Brain microvascular endothelial cell (primary cell): ENCODE results near the gene REXO1.

Source experiments
- DNase-seq: peaks from one replicate; pipeline ENCODE4 v3.0.0-alpha.2; 2020
- H3K27ac ChIP-seq: fragments of 250-450 bp; sonication (Bioruptor Pico); 2 replicates; pipeline ENCODE4 v1.5.1; 2020; ENCODE audit warnings: mild to moderate bottlenecking, moderate library complexity
- H3K27me3 ChIP-seq: fragments of 250-450 bp; sonication (Bioruptor Pico); replicated peaks from 2 replicates; pipeline ENCODE4 v1.5.1; 2020; ENCODE audit warnings: mild to moderate bottlenecking
- H3K36me3 ChIP-seq: fragments of 250-450 bp; sonication (Bioruptor Pico); replicated peaks from 2 replicates; pipeline ENCODE4 v1.5.1; 2020; ENCODE audit warnings: mild to moderate bottlenecking
- H3K4me3 ChIP-seq: 2 replicates; pipeline ENCODE4 v1.5.1; 2011; ENCODE audit warnings: low read depth, mild to moderate bottlenecking, control low read depth, low read length, moderate library complexity
- CTCF ChIP-seq: IDR thresholded peaks from 2 replicates; pipeline ENCODE4 v1.5.1; 2011; ENCODE audit warnings: low read depth, mild to moderate bottlenecking, moderate library complexity, low read length, control low read depth, inconsistent platforms; ENCODE audit errors: missing control alignments
- in situ Hi-C: cut with HindIII; loops from 2 replicates; pipeline ENCODE4 v1.10.0; 2017; ENCODE audit warnings: low sequenced_read_pairs, low pct_ligation_motif_present

REXO1 gene

GRCh38 chr19:1841209-1841924, 6.9 kb downstream of the REXO1 start:
- no peak overlapping the region for H3K27ac ChIP-seq
- no peak for DNase-seq
- H3K27me3 ChIP-seq, result no peaks in the 10 kb centered on the region
- H3K4me3 ChIP-seq, result no peak overlapping the region
- in situ Hi-C loops, result no loop called here
- no peaks in the 10 kb centered on the region for H3K36me3 ChIP-seq
- TF ChIP-seq CTCF, result no peak

- no peak for TF ChIP-seq CTCF
- DNase-seq, result no peak
- Histone ChIP-seq H3K27ac (no peak overlapping the region), H3K27me3 (no peaks in the 10 kb centered on the region), H3K4me3 (no peak overlapping the region), H3K36me3 (no peaks in the 10 kb centered on the region)
- in situ Hi-C loops, result no loop called here
Observed at GRCh38 chr19:1840541-1841115, 7.7 kb downstream of the REXO1 start.

- Histone ChIP-seq H3K4me3 (no peak overlapping the region), H3K27me3 (no peaks in the 10 kb centered on the region), H3K36me3 (no peaks in the 10 kb centered on the region), H3K27ac (no peak overlapping the region)
- no peak for DNase-seq
- in situ Hi-C loops, result no loop called here
- TF ChIP-seq CTCF, result no peak
Observed at GRCh38 chr19:1839658-1840540, 8.4 kb downstream of the REXO1 start.

GRCh38 chr19:1837625-1838105, 10.6 kb downstream of the REXO1 start:
- TF ChIP-seq CTCF, result peak; percentile 97
- in situ Hi-C loops, result no loop called here

GRCh38 chr19:1837222-1837565, 11.1 kb downstream of the REXO1 start:
- in situ Hi-C loops, result no loop called here

More at GRCh38 chr19:1837625-1838105, 10.6 kb downstream of the REXO1 start:
- Histone ChIP-seq H3K27ac (no peak overlapping the region), H3K27me3 (no peaks in the 10 kb centered on the region), H3K36me3 (no peaks in the 10 kb centered on the region), H3K4me3 (no peak overlapping the region)
- no peak for DNase-seq

More at GRCh38 chr19:1837222-1837565, 11.1 kb downstream of the REXO1 start:
- Histone ChIP-seq H3K27ac (no peak overlapping the region), H3K4me3 (no peak overlapping the region), H3K36me3 (no peaks in the 10 kb centered on the region), H3K27me3 (no peaks in the 10 kb centered on the region)
- no peak for TF ChIP-seq CTCF
- DNase-seq, result no peak
